HUES48 (cell line): ENCODE results near the gene KCNMA1.

ENCODE experiments used
- H3K27ac ChIP-seq: one replicate; pipeline ENCODE4 v1.7.0; 2013; ENCODE audit warnings: low read depth, low read length, inconsistent platforms
- H3K27me3 ChIP-seq: 2 replicates; pipeline ENCODE4 v1.6.1; 2013; ENCODE audit warnings: mild to moderate bottlenecking, low read length; ENCODE audit not compliant: control insufficient read depth, insufficient read depth
- H3K36me3 ChIP-seq: 2 replicates; pipeline ENCODE4 v1.6.1; 2013; ENCODE audit warnings: low read length; ENCODE audit not compliant: control insufficient read depth, insufficient read depth
- H3K4me1 ChIP-seq: 2 replicates; pipeline ENCODE4 v1.6.1; 2013; ENCODE audit warnings: mild to moderate bottlenecking, low read length; ENCODE audit not compliant: control insufficient read depth, insufficient read depth
- H3K4me3 ChIP-seq: 2 replicates; pipeline ENCODE4 v1.5.1; 2013; ENCODE audit warnings: mild to moderate bottlenecking, low read depth, low read length
- H3K9ac ChIP-seq: 2 replicates; pipeline ENCODE4 v1.6.1; 2013; ENCODE audit warnings: mild to moderate bottlenecking, low read depth, low read length, moderate library complexity
- H3K9me3 ChIP-seq: 2 replicates; pipeline ENCODE4 v1.6.1; 2013; ENCODE audit warnings: low read length; ENCODE audit not compliant: control insufficient read depth, insufficient read depth

Gene KCNMA1

GRCh38 chr10:77245953-77246352, 391.7 kb downstream of the KCNMA1 start:
- no peaks in the 10 kb centered on the region for H3K9me3 ChIP-seq
- no peak overlapping the region for H3K4me3 ChIP-seq
- H3K4me1 ChIP-seq, result 0 out of 2 replicates have a peak, but pooled peaks cover 3% of the 10 kb centered on the region
- no peak overlapping the region for H3K27ac ChIP-seq
- H3K36me3 ChIP-seq, result no peaks in the 10 kb centered on the region
- no peaks in the 10 kb centered on the region for H3K27me3 ChIP-seq
- no peak overlapping the region for H3K9ac ChIP-seq

DNA sequence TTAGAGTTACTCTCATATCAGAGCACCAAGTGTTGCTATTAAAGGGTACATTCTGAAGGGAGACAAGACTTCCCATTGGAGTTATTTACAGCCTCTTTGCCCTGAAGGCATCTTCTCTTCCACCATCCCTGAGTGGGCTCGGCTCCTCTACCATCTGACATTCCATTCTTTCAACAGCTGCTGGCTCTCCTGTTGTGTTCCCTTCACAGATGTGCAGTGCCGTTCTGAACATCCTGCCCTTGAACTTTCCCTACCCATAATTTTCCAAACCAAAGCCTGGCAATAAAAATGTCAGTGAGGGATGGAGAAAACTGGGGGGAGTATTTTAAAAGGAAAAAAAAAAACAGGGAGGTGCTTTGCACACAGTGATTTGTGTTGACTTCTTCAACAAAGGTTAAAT, 392.9 kb downstream of the KCNMA1 start:
- Histone ChIP-seq H3K36me3 (no peaks in the 10 kb centered on the region), H3K9me3 (no peaks in the 10 kb centered on the region), H3K4me3 (no peak overlapping the region), H3K27me3 (no peaks in the 10 kb centered on the region), H3K4me1 (0 out of 2 replicates have a peak, but pooled peaks cover 3% of the 10 kb centered on the region), H3K27ac (no peak overlapping the region), H3K9ac (no peak overlapping the region)

- Histone ChIP-seq H3K27ac (no peak overlapping the region), H3K9me3 (no peaks in the 10 kb centered on the region), H3K27me3 (no peaks in the 10 kb centered on the region), H3K4me3 (no peak overlapping the region), H3K36me3 (no peaks in the 10 kb centered on the region), H3K9ac (no peak overlapping the region), H3K4me1 (0 out of 2 replicates have a peak, but pooled peaks cover 3% of the 10 kb centered on the region)
Observed at GRCh38 chr10:77244286-77244685, 393.3 kb downstream of the KCNMA1 start.

DNA sequence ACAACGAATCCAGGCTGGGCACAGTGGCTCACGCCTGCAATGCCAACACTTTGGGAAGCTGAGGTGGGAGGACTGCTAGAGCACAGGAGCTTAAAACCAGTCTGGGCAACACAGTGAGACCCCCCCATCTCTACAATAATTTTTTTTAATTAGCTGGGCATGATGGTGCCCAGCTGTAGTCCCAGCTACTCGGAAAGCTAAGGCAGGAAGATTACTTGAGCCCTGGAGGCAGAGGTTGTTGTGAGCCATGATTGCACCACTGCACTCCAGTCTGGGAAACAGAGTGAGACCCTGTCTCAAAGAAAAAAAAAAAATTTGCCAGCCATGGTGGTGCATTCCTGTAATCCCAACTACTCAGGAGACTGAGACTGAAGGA, 396.3 kb downstream of the KCNMA1 start:
- Histone ChIP-seq H3K9me3 (no peaks in the 10 kb centered on the region), H3K9ac (no peak overlapping the region), H3K36me3 (no peaks in the 10 kb centered on the region), H3K4me3 (no peak overlapping the region), H3K4me1 (no peaks in the 10 kb centered on the region), H3K27ac (no peak overlapping the region), H3K27me3 (no peaks in the 10 kb centered on the region)

GRCh38 chr10:77240706-77241349, 396.8 kb downstream of the KCNMA1 start:
- H3K27ac ChIP-seq, result no peak overlapping the region
- H3K36me3 ChIP-seq, result no peaks in the 10 kb centered on the region

DNA sequence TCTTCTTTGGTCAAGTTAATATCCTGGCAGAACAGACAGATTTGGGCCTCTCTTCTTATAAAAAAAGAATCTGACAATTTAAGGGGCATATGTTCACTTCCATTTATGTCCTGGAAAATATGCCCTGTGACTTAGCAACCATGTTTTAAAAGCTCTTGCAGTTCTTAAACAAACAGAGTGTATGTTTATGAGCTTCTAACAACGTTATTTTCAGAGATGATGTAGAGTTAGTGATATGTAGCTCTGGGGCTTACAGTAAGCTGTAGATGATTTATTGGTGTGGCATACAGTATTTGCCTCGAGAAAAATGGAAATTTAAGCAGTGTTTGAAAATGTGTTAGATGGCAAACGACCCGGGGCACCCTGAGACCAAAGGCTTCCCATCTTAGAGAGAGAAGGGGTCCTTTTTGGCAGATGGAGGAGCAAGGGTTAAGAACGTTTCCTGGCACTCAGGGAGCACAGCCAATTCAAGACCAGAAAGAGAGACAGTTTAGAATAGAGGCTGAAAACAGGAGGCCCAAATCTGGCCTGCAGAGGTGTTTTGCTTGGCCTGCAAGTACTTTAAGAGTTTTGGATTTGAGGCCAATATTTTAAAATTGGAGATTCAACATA, 397.5 kb downstream of the KCNMA1 start:
- Histone ChIP-seq H3K36me3 (no peaks in the 10 kb centered on the region), H3K27me3 (no peaks in the 10 kb centered on the region), H3K27ac (no peak overlapping the region), H3K4me3 (no peak overlapping the region), H3K4me1 (no peaks in the 10 kb centered on the region), H3K9ac (no peak overlapping the region), H3K9me3 (no peaks in the 10 kb centered on the region)

More at GRCh38 chr10:77240706-77241349, 396.8 kb downstream of the KCNMA1 start:
- no peaks in the 10 kb centered on the region for H3K4me1 ChIP-seq
- no peak overlapping the region for H3K4me3 ChIP-seq
- H3K9ac ChIP-seq, result no peak overlapping the region
- H3K9me3 ChIP-seq, result no peaks in the 10 kb centered on the region
- H3K27me3 ChIP-seq, result no peaks in the 10 kb centered on the region

DNA sequence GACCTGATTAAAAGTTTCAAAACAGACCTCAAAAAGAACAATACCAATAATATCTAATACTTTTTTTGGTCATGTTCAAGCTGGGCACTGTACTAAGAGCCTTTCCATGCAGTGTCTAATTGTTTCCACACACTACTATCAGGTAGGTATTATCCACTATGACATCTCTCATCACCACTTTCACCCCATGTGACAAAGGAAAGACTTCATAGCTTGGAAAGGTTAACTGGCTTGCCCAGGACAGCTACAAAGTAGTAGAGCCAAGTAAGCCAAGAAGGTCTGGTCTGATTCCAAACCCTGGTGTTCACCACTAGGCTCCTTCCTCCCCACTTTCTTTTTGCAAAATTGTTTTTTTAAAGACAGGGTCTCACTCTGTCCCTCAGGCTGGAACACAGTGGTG, 400.5 kb downstream of the KCNMA1 start:
- Histone ChIP-seq H3K27me3 (no peaks in the 10 kb centered on the region), H3K9ac (no peak overlapping the region), H3K4me1 (no peaks in the 10 kb centered on the region), H3K4me3 (no peak overlapping the region), H3K36me3 (no peaks in the 10 kb centered on the region), H3K9me3 (no peaks in the 10 kb centered on the region), H3K27ac (no peak overlapping the region)

GRCh38 chr10:77236700-77237099, 400.9 kb downstream of the KCNMA1 start:
- Histone ChIP-seq H3K4me1 (no peaks in the 10 kb centered on the region), H3K9me3 (no peaks in the 10 kb centered on the region), H3K4me3 (no peak overlapping the region), H3K27ac (no peak overlapping the region), H3K27me3 (no peaks in the 10 kb centered on the region), H3K9ac (no peak overlapping the region), H3K36me3 (no peaks in the 10 kb centered on the region)

DNA sequence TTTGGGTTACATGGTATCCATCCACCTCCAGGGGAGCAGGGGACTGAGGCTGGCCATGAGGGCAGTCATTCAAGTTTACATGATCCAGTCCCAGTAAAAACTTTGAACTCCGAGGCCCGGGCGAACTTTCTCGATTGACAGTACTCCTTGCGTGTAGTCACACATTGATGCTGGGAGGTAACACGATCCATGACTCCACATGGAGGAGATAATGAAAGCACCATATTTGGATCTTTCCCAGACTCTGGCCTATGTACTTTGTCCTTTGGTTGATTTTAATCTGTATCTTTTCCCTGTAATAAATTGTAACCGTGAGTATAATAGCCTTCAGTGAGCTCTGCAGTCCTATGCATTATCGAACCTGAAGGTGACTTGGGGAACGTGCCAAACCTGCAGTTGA, 401.6 kb downstream of the KCNMA1 start:
- no peaks in the 10 kb centered on the region for H3K9me3 ChIP-seq
- H3K27ac ChIP-seq, result no peak overlapping the region
- H3K27me3 ChIP-seq, result no peaks in the 10 kb centered on the region
- H3K9ac ChIP-seq, result no peak overlapping the region
- H3K4me1 ChIP-seq, result no peaks in the 10 kb centered on the region
- H3K36me3 ChIP-seq, result no peaks in the 10 kb centered on the region
- H3K4me3 ChIP-seq, result no peak overlapping the region

- no peaks in the 10 kb centered on the region for H3K4me1 ChIP-seq
- no peaks in the 10 kb centered on the region for H3K9me3 ChIP-seq
- no peaks in the 10 kb centered on the region for H3K36me3 ChIP-seq
- no peak overlapping the region for H3K27ac ChIP-seq
- H3K27me3 ChIP-seq, result no peaks in the 10 kb centered on the region
- H3K4me3 ChIP-seq, result no peak overlapping the region
- no peak overlapping the region for H3K9ac ChIP-seq
Observed at GRCh38 chr10:77234599-77234998, 403.0 kb downstream of the KCNMA1 start.

- no peaks in the 10 kb centered on the region for H3K27me3 ChIP-seq
Observed at GRCh38 chr10:77233466-77233865, 404.1 kb downstream of the KCNMA1 start.

More at GRCh38 chr10:77233466-77233865, 404.1 kb downstream of the KCNMA1 start:
- Histone ChIP-seq H3K36me3 (no peaks in the 10 kb centered on the region), H3K27ac (no peak overlapping the region), H3K4me3 (no peak overlapping the region), H3K9me3 (no peaks in the 10 kb centered on the region), H3K4me1 (no peaks in the 10 kb centered on the region), H3K9ac (no peak overlapping the region)
